Stimulated activated CD4-positive, alpha-beta T cell treated with anti-CD3 and anti-CD28 coated beads, Interleukin-4, amount 100 ng/mL, for 48 hours (primary cell): ENCODE measurements around the gene PHF14.
"Not testable (repeated sequence)": the region's sequence is repeated elsewhere in the genome, so short reads cannot be mapped to it uniquely, and the experiment has no call there.

Experiments
- DNase-seq, 2 donors: peaks; one replicate each; pipeline ENCODE4 v3.0.0-alpha.2; 2020; ENCODE audit warnings: low read depth in 2 of 2

The PHF14 gene, protein sequence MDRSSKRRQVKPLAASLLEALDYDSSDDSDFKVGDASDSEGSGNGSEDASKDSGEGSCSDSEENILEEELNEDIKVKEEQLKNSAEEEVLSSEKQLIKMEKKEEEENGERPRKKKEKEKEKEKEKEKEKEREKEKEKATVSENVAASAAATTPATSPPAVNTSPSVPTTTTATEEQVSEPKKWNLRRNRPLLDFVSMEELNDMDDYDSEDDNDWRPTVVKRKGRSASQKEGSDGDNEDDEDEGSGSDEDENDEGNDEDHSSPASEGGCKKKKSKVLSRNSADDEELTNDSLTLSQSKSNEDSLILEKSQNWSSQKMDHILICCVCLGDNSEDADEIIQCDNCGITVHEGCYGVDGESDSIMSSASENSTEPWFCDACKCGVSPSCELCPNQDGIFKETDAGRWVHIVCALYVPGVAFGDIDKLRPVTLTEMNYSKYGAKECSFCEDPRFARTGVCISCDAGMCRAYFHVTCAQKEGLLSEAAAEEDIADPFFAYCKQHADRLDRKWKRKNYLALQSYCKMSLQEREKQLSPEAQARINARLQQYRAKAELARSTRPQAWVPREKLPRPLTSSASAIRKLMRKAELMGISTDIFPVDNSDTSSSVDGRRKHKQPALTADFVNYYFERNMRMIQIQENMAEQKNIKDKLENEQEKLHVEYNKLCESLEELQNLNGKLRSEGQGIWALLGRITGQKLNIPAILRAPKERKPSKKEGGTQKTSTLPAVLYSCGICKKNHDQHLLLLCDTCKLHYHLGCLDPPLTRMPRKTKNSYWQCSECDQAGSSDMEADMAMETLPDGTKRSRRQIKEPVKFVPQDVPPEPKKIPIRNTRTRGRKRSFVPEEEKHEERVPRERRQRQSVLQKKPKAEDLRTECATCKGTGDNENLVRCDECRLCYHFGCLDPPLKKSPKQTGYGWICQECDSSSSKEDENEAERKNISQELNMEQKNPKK

DNA sequence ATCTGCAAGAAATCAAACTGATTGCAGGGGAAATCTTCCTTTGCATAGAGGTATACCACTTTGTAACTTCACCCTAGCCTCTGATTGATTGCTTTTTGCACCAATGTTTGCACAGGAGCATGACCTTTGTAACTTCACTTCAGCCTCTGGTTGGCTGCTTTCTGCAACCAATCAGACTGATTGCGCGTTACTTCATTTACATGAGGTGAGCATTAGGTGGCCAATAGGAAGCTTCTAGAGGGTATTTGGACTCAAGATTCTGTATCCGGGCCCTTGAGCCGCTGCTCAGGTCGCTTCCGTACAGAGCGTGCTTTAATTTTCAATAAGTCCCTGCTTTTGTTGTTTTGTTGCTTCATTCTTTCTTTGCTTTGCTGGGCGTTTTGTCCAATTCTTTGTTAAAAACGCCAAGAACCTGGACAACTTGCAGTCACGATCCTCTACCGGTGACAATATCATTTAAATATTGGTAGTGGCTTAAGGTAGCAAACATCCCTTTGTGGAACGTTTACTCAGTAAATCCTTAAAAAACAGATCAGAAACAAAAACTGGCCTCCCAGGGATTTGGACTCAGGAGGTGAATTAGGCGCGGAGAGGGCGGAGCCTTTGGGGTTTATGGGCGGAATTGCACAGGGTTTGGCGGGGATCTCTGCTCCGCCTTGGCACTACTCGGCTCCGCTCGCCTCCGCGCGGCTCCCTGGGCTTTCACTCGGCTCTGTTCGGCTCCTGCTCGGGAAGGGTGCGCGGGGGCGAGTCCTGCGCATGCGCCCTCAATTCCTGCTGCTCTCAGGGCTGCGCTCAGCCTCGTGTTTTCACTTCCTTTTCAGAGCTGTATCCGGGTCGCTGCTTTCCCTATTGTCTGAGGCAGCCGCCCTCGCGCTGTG, at the start of gene PHF14:
TSS of gene PHF14 (plus strand) at position 812 of the 881 bp plus-strand sequence. CDS start 452 bp downstream, outside the sequence.
- peak; percentile 88 to 92 for DNase-seq

GRCh38 chr7:10924370-10924769, 49.3 kb upstream of the PHF14 start:
- DNase-seq: no peak

DNA sequence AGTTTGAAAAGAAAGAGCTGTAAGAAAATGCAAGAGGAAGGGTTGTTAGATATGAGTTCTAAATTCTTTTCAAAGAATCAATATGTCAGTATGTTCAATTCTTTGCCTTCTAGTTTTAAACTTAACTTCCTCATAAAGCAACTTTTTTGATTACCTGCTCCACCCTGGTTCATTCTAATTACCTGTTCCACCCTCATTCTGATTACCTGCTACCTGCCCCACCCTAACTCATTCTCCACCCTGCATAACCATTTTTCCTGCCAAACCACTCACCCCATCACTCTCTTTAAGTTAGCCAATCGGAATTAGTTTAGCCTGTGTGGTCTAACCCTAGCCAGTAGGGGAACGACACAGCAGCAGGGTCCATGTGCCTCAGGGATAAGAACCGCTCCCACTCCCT, 45.5 kb upstream of the PHF14 start:
- DNase-seq: not testable (repeated sequence)

- DNase-seq: no peak
These were observed 43.1 kb upstream of the PHF14 start for GRCh38 chr7:10930551-10930950.

DNA sequence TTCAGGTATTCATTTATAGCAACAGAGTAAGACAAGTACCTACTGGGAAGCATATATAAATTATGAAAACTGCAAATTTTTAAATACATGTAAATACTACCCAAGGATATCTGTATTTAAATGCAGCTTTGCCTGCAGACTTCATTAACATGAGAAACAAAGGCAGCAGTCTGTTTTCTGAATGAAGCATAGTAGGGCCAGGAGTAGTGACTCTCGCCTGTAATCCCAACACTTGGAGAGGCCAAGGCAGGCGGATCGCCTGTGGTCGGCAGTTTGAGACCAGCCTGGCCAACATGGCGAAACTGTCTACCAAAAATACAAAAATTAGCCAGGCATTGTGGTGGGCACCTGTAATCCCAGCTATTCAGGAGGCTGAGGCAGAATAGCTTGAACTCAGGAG, 42.5 kb upstream of the PHF14 start:
- DNase-seq: no peak

DNA sequence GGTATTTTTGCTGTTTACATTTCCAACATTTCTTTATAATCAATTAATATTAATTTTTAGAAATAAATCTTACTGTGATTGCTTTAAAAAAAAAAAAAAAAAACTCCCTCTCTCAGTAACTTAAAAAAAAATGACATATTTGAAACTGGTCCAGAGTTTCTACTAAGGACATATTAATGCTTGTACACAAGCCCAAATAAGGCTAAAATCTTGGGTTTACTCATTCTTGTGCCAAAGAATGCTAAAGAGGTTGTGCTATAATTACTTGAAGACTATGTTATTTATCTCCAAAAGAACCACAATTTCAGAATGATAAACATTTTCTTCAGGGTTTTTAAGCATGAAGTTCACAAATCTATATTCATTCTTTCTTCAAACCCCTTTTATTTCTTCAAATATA, 39.4 kb upstream of the PHF14 start:
- DNase-seq: no peak

DNA sequence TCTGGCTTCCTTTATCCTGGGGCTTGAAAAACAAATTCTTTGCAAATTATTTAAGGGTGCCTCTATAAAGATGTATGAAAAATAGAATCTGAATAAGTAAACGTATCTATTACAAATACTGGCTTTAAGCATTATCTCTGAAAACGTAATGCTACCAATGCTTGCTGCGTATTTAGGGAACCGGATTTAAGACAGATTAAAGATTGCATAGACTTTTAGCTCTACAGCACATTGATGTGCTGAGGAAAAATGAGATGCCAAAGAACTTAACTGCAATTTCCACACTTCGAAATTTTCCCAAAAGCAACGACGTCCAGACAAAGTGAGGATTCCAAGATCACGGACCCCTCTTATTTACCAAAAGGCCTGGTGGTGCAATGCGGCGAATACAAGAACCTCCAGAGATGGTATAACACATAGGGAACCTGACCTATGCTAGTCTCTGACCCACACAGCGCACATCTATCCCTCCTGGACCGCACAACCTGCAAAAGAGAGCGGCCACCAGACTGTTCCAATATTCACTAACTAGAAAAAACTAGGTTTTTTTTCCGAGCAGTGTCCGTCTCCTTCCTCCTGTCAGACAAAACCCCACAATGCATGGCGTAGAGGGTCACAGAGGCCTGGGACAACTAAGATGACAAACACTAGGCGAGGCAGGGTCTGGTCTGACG, 34.3 kb upstream of the PHF14 start:
- DNase-seq: no peak

DNA sequence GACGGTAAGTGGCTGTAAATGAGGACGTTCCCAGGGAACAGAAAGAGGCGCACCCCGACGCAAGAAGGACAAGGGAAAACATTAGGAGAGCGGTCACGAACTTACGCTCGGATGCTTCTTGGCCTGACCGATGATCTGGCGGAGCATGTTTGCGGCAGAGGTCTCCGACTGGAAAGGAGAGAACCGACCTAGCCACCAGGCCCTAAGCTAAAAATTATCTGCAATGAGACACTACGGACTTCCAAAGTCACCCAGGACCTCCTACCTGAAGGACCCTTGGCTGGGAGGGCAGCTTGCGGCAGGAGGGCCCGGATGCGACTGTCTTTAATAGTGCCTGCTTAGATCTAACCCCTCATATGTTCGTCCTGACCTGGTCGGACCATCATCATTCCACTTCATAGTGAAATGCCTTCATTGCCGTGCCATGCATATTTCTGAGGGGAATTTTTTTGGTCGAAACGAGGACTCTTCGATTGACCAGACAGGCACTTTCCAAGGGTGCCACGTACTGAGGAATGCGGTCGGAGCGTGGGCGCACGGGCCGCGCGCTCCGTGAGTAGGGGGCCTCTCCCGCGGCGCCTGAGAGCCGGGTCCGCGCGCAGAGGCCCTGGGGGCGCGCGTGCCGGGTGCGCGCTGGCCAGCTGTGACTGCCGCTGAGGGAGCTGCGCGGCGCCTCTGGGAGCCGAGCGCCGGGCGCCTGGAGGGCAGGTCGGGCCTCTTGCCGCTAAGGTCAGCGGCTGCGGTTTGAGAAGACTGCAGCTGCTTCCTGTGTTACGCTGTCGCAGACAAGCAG, 33.6 kb upstream of the PHF14 start:
- peak; percentile 77 to 82 for DNase-seq

- DNase-seq: peak in 1 of 2 donors; percentile 0
These were observed 32.8 kb upstream of the PHF14 start for GRCh38 chr7:10940704-10941355.

- DNase-seq: no peak
These were observed 23.2 kb upstream of the PHF14 start for GRCh38 chr7:10950494-10950893.

GRCh38 chr7:10950974-10951578, 22.6 kb upstream of the PHF14 start:
- DNase-seq: not testable (repeated sequence)

- DNase-seq: no peak
These were observed 21.1 kb upstream of the PHF14 start for GRCh38 chr7:10952588-10952987.

DNA sequence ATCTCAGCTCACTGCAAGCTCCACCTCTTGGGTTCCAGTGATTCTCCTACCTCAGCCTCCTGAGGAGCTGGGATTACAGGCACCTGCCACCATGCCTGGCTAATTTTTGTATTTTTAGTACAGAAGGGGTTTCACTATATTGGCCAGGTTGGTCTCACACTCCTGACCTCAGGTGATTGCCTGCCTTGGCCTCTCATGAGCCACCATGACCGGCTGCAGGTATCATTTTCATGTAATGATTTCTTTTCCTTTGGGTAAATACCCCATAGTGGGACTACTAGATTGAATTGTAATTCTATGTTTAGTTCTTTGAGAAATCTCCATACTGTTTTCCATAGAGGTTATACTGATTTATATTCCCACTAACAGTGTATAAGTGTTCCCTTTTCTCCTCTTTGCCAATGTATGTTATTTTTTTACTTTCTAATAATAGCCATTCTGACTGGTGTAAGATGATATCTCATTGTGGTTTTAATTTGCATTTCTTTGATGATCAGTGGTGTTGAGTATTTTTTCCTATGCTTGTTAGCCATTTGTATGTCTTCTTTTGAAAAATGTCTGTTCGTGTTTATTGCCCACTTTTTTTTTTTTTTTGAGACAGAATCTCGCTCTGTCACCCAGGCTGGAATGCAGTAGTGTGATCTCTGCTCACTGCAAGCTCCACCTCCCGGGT, 20.5 kb upstream of the PHF14 start:
- DNase-seq: not testable (repeated sequence)

- no peak for DNase-seq
These were observed 17.1 kb upstream of the PHF14 start for GRCh38 chr7:10956528-10956927.

DNA sequence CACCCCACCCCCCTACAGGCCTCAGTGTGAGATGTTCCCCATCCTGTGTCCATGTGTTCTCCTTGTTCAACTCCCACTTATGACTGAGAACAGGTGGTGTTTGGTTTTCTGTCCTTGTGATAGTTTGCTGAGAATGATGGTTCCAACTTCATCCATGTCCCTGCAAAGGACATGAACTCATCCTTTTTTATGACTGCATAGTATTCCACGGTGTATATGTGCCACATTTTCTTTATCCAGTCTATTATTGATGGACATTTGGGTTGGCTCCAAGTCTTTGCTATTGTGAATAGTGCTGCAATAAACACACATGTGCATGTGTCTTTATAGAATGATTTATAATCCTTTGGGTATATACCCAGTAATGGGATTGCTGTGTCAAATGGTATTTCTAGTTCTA, 13.4 kb upstream of the PHF14 start:
- DNase-seq: not testable (repeated sequence)

DNA sequence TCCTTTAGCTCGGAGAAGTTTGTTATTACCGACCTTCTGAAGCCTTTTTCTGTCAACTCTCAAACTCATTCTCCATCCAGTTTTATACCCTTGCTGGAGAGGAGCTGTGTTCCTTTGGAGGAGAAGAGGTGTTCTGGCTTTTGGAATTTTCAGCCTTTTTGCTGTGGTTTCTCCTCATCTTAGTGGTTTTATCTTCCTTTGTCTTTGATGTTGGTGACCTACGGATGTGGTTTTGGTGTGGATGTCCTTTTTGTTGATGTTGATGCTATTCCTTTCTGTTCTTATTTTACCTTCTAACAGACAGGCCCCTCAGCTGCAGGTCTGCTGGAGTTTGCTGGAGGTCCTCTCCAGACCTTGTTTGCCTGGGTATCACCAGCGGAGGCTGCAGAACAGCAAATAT, 8.7 kb upstream of the PHF14 start:
- not testable (repeated sequence) for DNase-seq

- no peak for DNase-seq
These were observed 1.5 kb upstream of the PHF14 start for GRCh38 chr7:10972174-10972573.
